Progenitor cell of endocrine pancreas (in vitro differentiated cells): ENCODE results near the gene DLG5. TPM values are rescaled to one million over a fixed set of nuclear protein-coding genes. Genes with fewer than 3 reads are reported as not detected.
"Not testable (repeated sequence)": the region's sequence is repeated elsewhere in the genome, so short reads cannot be mapped to it uniquely, and the experiment has no call there.

Experiments
- DNase-seq: peaks from one replicate; pipeline ENCODE4 v3.0.0; 2021; ENCODE audit warnings: low spot score; ENCODE audit not compliant: unreplicated experiment
- H3K27ac Mint-ChIP-seq: 2 replicates; pipeline ENCODE4 v1.8.0; 2021; ENCODE audit warnings: mild to moderate bottlenecking, moderate library complexity, mixed read lengths
- H3K27me3 Mint-ChIP-seq: 2 replicates; pipeline ENCODE4 v1.8.0; 2021; ENCODE audit warnings: mixed read lengths
- H3K36me3 Mint-ChIP-seq: 2 replicates; pipeline ENCODE4 v1.8.0; 2022; ENCODE audit warnings: mixed read lengths; ENCODE audit not compliant: insufficient read depth
- H3K4me1 Mint-ChIP-seq: 2 replicates; pipeline ENCODE4 v1.8.0; 2021; ENCODE audit warnings: low read depth, mixed read lengths
- H3K4me3 Mint-ChIP-seq: 2 replicates; pipeline ENCODE4 v1.8.0; 2021; ENCODE audit warnings: low read depth, mild to moderate bottlenecking, moderate library complexity, mixed read lengths
- H3K9me3 Mint-ChIP-seq: 2 replicates; pipeline ENCODE4 v1.8.0; 2021; ENCODE audit warnings: low read depth, mixed read lengths
- CTCF ChIP-seq: fragments of 200-600 bp; sonication (generic); IDR thresholded peaks from one replicate; pipeline ENCODE4 v1.5.0; 2021; ENCODE audit warnings: antibody characterized with exemption, mild to moderate bottlenecking; ENCODE audit not compliant: unreplicated experiment
- total RNA-seq: library from RNA; stranded (reverse); gene quantifications from 2 replicates; pipeline ENCODE4 v1.2.1, GENCODE V29; 2021

The DLG5 gene
- total RNA-seq, 1 donor from 2014 or later: 149 TPM

GRCh38 chr10:77770868-77771175 lies 155.7 kb downstream of the DLG5 start:
- Mint-ChIP-seq H3K36me3 (peaks cover 6% of the 10 kb centered on the region), H3K9me3 (no peaks in the 10 kb centered on the region), H3K4me1 (peaks cover 3% of the 10 kb centered on the region), H3K27ac (no peak overlapping the region), H3K27me3 (no peaks in the 10 kb centered on the region), H3K4me3 (no peak overlapping the region)
- no peak for DNase-seq
- no peak for TF ChIP-seq CTCF

- Mint-ChIP-seq H3K4me1 (no peaks in the 10 kb centered on the region), H3K27ac (no peak overlapping the region), H3K27me3 (no peaks in the 10 kb centered on the region), H3K9me3 (no peaks in the 10 kb centered on the region), H3K36me3 (peaks cover 2% of the 10 kb centered on the region), H3K4me3 (no peak overlapping the region)
- no peak for TF ChIP-seq CTCF
- no peak for DNase-seq
Measured at GRCh38 chr10:77770081-77770867, 156.3 kb downstream of the DLG5 start.

GRCh38 chr10:77768039-77768438 lies 158.5 kb downstream of the DLG5 start:
- Mint-ChIP-seq H3K36me3 (peaks cover 2% of the 10 kb centered on the region), H3K4me3 (no peak overlapping the region), H3K27me3 (no peaks in the 10 kb centered on the region), H3K9me3 (no peaks in the 10 kb centered on the region), H3K4me1 (peaks cover 2% of the 10 kb centered on the region), H3K27ac (no peak overlapping the region)
- TF ChIP-seq CTCF: no peak
- no peak for DNase-seq

- peaks cover 2% of the 10 kb centered on the region for H3K4me1 Mint-ChIP-seq
- TF ChIP-seq CTCF: no peak
- no peak for DNase-seq
- H3K9me3 Mint-ChIP-seq: no peaks in the 10 kb centered on the region
- H3K4me3 Mint-ChIP-seq: no peak overlapping the region
- no peaks in the 10 kb centered on the region for H3K27me3 Mint-ChIP-seq
- no peak overlapping the region for H3K27ac Mint-ChIP-seq
- no peaks in the 10 kb centered on the region for H3K36me3 Mint-ChIP-seq
Measured at GRCh38 chr10:77763453-77764430, 162.8 kb downstream of the DLG5 start.

GRCh38 chr10:77758406-77758805 lies 168.1 kb downstream of the DLG5 start:
- not testable (repeated sequence) for H3K4me3 Mint-ChIP-seq, H3K4me1 Mint-ChIP-seq, H3K27me3 Mint-ChIP-seq, H3K36me3 Mint-ChIP-seq, DNase-seq, H3K9me3 Mint-ChIP-seq, H3K27ac Mint-ChIP-seq
